CD4-positive, CD25-positive, alpha-beta regulatory T cell (primary cell): ENCODE measurements around the gene G0S2. TPM values are rescaled to one million over a fixed set of nuclear protein-coding genes. Genes with fewer than 3 reads are reported as not detected.

Experiments used
- polyA plus RNA-seq, 4 donors: library from polyadenylated mRNA; unstranded; fragments of 300-500 nt; fragmentation: Illumina TruSeq; gene quantifications; one replicate each; pipeline ENCODE4 v1.2.3, GENCODE V29; 2021
- total RNA-seq: library from RNA; stranded (reverse); gene quantifications from one replicate; pipeline ENCODE4 v1.2.3, GENCODE V29; 2022

G0S2 gene
- total and polyA plus RNA-seq, 5 donors from 2014 or later, result 0.48 TPM; not detected in 4

Other genes starting within 250 kb of the G0S2 start
- not detected for gene CAMK1G, start 91.7 kb upstream of the G0S2 start, total RNA-seq
- gene CAMK1G, start 91.7 kb upstream of the G0S2 start, polyA plus RNA-seq, result not detected
- gene LAMB3, start 23.0 kb upstream of the G0S2 start, total RNA-seq, result 0.96 TPM
- gene LAMB3, start 23.0 kb upstream of the G0S2 start, polyA plus RNA-seq, result under 1 TPM in 3 of 4 donors, not detected in 1; 0.24 to 0.74 (median 0.54) TPM
- gene HSD11B1, start 29.4 kb downstream of the G0S2 start, total RNA-seq, result 0.47 TPM
- gene HSD11B1, start 29.4 kb downstream of the G0S2 start, polyA plus RNA-seq, result under 1 TPM; 0.38 to 0.74 (median 0.64) TPM
- gene TRAF3IP3, start 80.6 kb downstream of the G0S2 start, total RNA-seq, result 470 TPM
- 100 to 1,000 TPM; 450 to 594 (median 504) TPM for gene TRAF3IP3, start 80.6 kb downstream of the G0S2 start, polyA plus RNA-seq
- gene C1orf74, start 109.1 kb downstream of the G0S2 start, total RNA-seq, result 0.27 TPM
- gene C1orf74, start 109.1 kb downstream of the G0S2 start, polyA plus RNA-seq, result under 1 TPM; 0.07 to 0.56 (median 0.30) TPM
- gene IRF6, start 130.7 kb downstream of the G0S2 start, total RNA-seq, result 0.86 TPM
- 1 to 10 TPM in 2 of 4 donors, under 1 TPM in 2; 0.21 to 1.9 (median 0.93) TPM for gene IRF6, start 130.7 kb downstream of the G0S2 start, polyA plus RNA-seq
- gene UTP25, start 152.6 kb downstream of the G0S2 start, total RNA-seq, result 7.4 TPM
- 1 to 10 TPM; 2.4 to 4.3 (median 3.1) TPM for gene UTP25, start 152.6 kb downstream of the G0S2 start, polyA plus RNA-seq